GM18526 (cell line): ENCODE data around the gene PCDH12.

Experiments
- POLR2A ChIP-seq: IDR thresholded peaks from 3 replicates; pipeline ENCODE4 v1.6.1; 2011; ENCODE audit not compliant: insufficient read length; ENCODE audit errors: extremely low read depth

Gene PCDH12

DNA sequence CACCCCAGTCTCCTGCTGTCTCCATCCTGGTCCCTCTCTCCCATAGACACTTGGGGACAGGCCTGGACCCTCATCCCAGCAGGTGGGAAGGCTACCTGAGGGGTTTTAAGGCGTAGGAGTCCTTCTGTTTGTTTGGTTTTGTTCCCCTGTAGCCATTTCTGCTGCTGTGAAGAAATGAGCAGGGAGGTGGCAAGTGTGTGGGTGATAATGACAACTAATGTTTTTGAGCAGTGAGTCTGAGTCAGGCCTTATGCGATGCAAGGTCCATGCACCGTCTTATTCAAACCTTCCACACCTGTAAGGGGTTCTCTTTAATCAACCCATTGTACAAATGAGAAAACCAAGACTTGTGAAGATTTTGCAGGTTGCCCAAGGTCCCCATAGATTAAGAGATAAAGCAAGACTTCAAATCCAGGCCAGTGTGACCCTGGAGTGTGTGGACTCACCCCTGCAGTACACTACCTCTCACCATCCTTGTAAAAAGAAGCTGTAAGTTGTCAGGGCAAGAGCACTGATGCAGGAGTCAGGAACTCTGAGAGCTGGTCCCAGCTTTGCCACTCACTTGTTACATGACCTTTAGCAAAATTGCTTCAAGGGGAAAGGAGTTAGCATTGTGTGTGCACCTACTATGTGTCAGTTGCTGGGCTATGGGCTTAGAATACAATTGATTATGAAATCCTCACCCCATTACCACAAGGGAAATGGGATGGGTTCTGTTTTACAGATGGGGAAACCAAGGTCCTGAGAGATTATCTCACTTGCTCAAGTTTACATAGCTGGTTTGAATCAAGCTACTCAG lies 7.6 kb downstream of the PCDH12 start:
- no peak for TF ChIP-seq POLR2A

DNA sequence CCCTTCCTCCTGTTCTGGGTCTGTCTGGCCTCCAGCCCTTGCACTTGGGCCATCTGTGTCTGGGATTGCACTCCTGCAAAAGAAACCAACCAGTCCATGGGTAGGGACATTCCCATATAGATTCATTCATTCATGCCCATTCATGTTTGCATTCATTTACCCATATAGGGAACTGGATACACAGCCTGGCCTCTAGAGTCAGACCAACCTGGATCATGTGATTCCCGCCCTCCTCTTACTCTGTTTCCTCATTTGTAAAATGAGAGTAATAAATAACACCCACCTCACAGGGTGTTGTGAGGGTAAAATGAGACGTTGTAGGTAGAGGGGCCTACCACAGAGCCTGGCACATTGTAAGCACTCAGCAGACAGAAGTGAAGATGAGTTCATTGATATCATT lies 8.5 kb downstream of the PCDH12 start:
- TF ChIP-seq POLR2A: no peak

GRCh38 chr5:141948812-141949211 lies 9.2 kb downstream of the PCDH12 start:
- no peak for TF ChIP-seq POLR2A

- TF ChIP-seq POLR2A: no peak
Measured at GRCh38 chr5:141947316-141947715, 10.7 kb downstream of the PCDH12 start.

GRCh38 chr5:141945511-141946051 lies 12.4 kb downstream of the PCDH12 start:
- no peak for TF ChIP-seq POLR2A

GRCh38 chr5:141944076-141944475 lies 13.9 kb downstream of the PCDH12 start:
- no peak for TF ChIP-seq POLR2A

DNA sequence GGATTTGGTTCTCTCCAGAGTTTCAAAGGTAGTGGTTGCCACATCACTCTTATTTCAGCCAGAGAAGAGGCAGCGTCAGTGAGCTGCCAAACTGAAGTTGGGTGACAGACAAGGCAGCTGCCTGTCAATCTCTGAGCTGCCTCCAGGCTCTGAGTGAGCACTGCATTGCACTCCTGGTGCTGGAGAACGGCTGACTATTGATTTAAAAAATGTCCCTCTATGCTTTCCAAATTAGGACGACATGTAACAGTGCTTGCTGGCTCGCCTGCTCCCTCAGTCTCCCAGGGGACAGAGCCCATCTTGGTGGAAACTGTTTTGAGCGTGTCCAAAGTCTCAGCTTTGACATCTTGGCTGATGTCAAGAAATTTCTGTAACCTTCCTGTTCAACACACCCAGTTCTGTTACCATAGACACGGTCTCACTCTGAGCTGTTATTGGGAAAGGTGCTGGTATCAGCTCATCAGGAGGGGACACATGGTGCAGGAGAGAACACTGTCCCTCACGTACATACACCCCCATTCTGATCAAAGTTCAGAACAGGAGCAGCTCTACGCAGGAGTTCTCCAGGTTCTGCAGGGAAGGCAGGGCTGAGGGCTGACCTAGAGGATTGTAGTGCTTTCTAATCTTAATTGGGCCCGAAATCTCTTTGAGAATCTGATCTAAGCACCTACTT lies 15.7 kb downstream of the PCDH12 start:
- TF ChIP-seq POLR2A: no peak

DNA sequence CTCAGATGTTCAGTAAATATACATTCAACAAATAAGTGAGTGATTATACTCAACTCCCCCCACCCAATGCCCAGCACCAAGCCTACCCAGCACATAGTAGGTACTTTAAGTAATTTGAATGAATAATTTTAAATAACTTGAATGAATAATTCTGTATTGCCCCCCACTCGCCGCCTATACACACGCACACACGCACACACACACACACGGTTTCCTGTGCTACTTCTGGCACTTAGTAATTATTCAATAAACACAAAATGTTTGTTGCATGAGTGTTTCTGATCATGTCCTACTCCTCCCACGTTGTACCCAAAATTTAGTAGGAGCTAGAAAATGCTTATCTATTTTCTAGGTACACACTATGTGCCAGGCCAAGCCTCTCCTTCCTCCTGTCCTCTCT lies 16.2 kb downstream of the PCDH12 start:
- no peak for TF ChIP-seq POLR2A

GRCh38 chr5:141941307-141941706 lies 16.7 kb downstream of the PCDH12 start:
- no peak for TF ChIP-seq POLR2A

GRCh38 chr5:141940695-141941271 lies 17.2 kb downstream of the PCDH12 start:
- no peak for TF ChIP-seq POLR2A

GRCh38 chr5:141935538-141935937 lies 22.5 kb downstream of the PCDH12 start:
- TF ChIP-seq POLR2A: no peak

- TF ChIP-seq POLR2A: no peak
Measured at GRCh38 chr5:141934099-141934844, 23.7 kb downstream of the PCDH12 start.

GRCh38 chr5:141933151-141933550 lies 24.9 kb downstream of the PCDH12 start:
- TF ChIP-seq POLR2A: no peak

GRCh38 chr5:141931694-141932093 lies 26.3 kb downstream of the PCDH12 start:
- TF ChIP-seq POLR2A: no peak

DNA sequence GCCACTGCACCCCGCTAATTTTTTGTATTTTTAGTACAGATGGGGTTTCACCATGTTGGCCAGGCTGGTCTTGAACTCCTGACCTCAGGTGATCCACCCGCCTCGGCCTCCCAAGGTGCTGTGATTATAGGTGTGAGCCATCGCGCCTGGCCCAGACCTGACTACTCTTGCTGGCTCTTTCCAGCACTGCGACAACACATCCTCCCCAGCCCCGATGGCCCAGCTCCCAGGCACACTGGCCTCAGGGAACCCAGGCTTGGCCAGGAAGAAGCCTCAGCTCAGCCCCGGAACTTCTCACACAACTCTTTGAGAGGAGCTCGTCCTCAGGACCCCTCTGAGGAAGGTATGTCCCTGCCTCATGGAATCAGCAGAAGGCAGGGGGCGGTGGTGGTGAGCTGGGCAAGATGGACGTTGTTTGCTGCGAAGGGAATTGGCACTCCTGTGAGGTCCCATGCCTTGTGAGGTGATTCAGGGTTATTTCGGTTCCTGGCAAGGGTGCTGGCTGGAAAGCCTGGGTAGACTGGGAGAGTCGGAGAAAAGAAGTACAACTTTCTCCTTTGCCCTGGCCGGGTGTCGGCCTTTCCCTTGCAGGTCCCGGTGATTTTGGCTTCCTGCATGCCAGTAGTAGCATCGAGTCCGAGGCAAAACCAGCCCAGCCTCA lies 28.5 kb downstream of the PCDH12 start:
- no peak for TF ChIP-seq POLR2A
